K562 (cell line): Measurements from ENCODE around the gene GBF1. TPM values are rescaled to one million over a fixed set of nuclear protein-coding genes. Genes with fewer than 3 reads are reported as not detected.
A peak's percentile ranks its signal among the peaks of the same experiment; 100 is the strongest.

ENCODE experiments used
- CCAR2 ChIP-seq: fragments of 200-400 bp; formaldehyde crosslinking; IDR thresholded peaks from 2 replicates; pipeline ENCODE4 v1.6.1; 2017; ENCODE audit warnings: mild to moderate bottlenecking, low read depth, low read length
- EZH2 ChIP-seq: IDR thresholded peaks from 2 replicates; pipeline ENCODE4 v1.6.1; 2012; ENCODE audit warnings: low read depth, mild to moderate bottlenecking, inconsistent platforms, low read length, borderline replicate concordance
- HNRNPK ChIP-seq: fragments of 200-400 bp; formaldehyde crosslinking; IDR thresholded peaks from one replicate; pipeline ENCODE4 v1.6.1; 2018; ENCODE audit warnings: mild to moderate bottlenecking, low read depth, low read length; ENCODE audit not compliant: poor library complexity, severe bottlenecking
- PCBP2 ChIP-seq: fragments of 200-400 bp; formaldehyde crosslinking; IDR thresholded peaks from 2 replicates; pipeline ENCODE4 v1.6.1; 2018; ENCODE audit warnings: low read length, low read depth, mild to moderate bottlenecking, moderate library complexity; ENCODE audit not compliant: poor library complexity, severe bottlenecking
- SP1 ChIP-seq: sonication (generic); formaldehyde crosslinking; IDR thresholded peaks from 2 replicates; pipeline ENCODE4 v1.8.1; 2022; ENCODE audit warnings: mild to moderate bottlenecking, missing genetic modification reagents
- ZNF212 ChIP-seq: fragments of 450-650 bp; formaldehyde crosslinking; IDR thresholded peaks from 2 replicates; pipeline ENCODE4 v1.4.0; 2020; ENCODE audit warnings: mild to moderate bottlenecking
- ZNF232 ChIP-seq: sonication (generic); formaldehyde crosslinking; IDR thresholded peaks from 2 replicates; pipeline ENCODE4 v1.8.0; 2022; ENCODE audit warnings: mild to moderate bottlenecking, missing genetic modification reagents
- polyA plus RNA-seq, 8 experiments: library from polyadenylated mRNA; depleted of rRNA in 4 of 8; stranded (reverse) in 5 of 8; unstranded in 3 of 8; fragments of >200 nt; fragmentation: Nextera tagmentation in 2 of 8; fragmentation: Illumina TruSeq in 1 of 8; extraction: Ambion mirVana in 2 of 8; extraction: Trizol in 1 of 8; gene quantifications; 2 replicates each; pipeline versions ENCODE4 v1.2.1 to v1.2.3, GENCODE V29; 2011 to 2014; ENCODE audit warnings: inconsistent platforms in 1 of 8, missing spikeins in 1 of 8
- total RNA-seq, 7 experiments: library from RNA; depleted of rRNA in 6 of 7; stranded (reverse); fragments of >200 nt in 6 of 7; fragmentation: Illumina TruSeq in 2 of 7; extraction: Trizol in 2 of 7; gene quantifications; 2 replicates each; pipeline versions ENCODE4 v1.2.1 to v1.2.3, GENCODE V29; 2011 to 2021; ENCODE audit warnings: low replicate concordance in 1 of 7
- TF ChIP-seq, protein P1 (sequence below), 2 experiments: fragments of 450-650 bp; formaldehyde crosslinking in 1 of 2; IDR thresholded peaks; 2 replicates each; pipeline versions ENCODE4 v1.4.0 to v1.6.1; 2014 to 2020; ENCODE audit warnings: mild to moderate bottlenecking in 2 of 2, borderline replicate concordance in 1 of 2, low read depth in 1 of 2
- TF ChIP-seq, protein P2 (sequence below): fragments of 250-450 bp; sonication (Bioruptor Pico); IDR thresholded peaks from 2 replicates; pipeline ENCODE4 v1.5.1; 2021; ENCODE audit warnings: mild to moderate bottlenecking
- TF ChIP-seq, protein P3 (sequence below), 2 experiments: fragments of 450-650 bp in 1 of 2; sonication (generic) in 1 of 2; formaldehyde crosslinking in 1 of 2; IDR thresholded peaks in 1 of 2; conservative IDR thresholded peaks in 1 of 2; 2 replicates each; pipeline versions ENCODE4 v1.6.1 to v1.8.1; 2016 to 2023; ENCODE audit warnings: mild to moderate bottlenecking in 2 of 2, moderate library complexity in 2 of 2, inconsistent platforms in 1 of 2, missing genetic modification reagents in 1 of 2
- TF ChIP-seq, protein P4 (sequence below): fragments of 250-450 bp; sonication (Bioruptor Pico); IDR thresholded peaks from 2 replicates; pipeline ENCODE4 v1.8.0; 2021; ENCODE audit warnings: borderline replicate concordance, mild to moderate bottlenecking, moderate library complexity; ENCODE audit not compliant: poor library complexity, severe bottlenecking
- TF ChIP-seq, protein P5 (sequence below): fragments of 250-450 bp; sonication (Bioruptor Pico); IDR thresholded peaks from 2 replicates; pipeline ENCODE4 v1.4.0; 2020; ENCODE audit warnings: mild to moderate bottlenecking

Gene GBF1
- total and polyA plus RNA-seq, 9 of the 15 experiments (the other 6 are each of a cell fraction or from before 2014, with no cell fraction given): 0.69 to 28.0 (median 10.3) TPM

DNA sequence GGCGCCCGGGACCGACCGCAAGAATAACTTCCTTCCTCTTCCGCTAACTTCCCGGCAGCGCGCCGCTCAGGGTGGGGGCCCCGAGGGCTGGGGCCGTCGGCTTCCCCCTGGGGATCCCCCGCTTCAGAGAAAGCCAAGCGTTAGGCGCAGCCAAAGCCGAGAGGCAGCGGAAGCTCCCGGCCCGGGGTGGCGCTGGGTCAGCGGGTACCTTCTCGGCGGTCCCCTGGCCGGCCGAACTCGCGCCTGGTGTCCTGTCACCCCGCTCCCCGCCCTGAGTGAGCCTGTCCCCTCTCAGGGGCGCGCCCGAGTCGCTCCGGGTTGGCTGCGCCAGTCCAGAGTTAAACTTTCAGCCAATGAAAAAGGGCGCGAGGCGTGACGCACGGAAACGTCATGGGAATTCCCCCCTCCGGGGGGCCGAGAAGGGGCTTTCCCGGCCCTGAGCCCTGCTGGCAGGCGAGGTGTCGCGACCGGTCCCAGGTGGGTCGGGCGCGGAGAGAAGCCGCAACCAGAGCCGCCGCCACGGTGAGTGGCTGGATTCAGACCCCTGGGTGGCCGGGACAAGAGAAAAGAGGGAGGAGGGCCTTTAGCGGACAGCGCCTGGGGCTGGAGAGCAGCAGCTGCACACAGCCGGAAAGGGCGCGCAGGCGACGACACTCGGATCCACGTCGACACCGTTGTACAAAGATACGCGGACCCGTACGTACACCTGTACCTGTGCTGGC, 148.9 kb downstream of the GBF1 start (continued):
- TF ChIP-seq, protein P1, sequence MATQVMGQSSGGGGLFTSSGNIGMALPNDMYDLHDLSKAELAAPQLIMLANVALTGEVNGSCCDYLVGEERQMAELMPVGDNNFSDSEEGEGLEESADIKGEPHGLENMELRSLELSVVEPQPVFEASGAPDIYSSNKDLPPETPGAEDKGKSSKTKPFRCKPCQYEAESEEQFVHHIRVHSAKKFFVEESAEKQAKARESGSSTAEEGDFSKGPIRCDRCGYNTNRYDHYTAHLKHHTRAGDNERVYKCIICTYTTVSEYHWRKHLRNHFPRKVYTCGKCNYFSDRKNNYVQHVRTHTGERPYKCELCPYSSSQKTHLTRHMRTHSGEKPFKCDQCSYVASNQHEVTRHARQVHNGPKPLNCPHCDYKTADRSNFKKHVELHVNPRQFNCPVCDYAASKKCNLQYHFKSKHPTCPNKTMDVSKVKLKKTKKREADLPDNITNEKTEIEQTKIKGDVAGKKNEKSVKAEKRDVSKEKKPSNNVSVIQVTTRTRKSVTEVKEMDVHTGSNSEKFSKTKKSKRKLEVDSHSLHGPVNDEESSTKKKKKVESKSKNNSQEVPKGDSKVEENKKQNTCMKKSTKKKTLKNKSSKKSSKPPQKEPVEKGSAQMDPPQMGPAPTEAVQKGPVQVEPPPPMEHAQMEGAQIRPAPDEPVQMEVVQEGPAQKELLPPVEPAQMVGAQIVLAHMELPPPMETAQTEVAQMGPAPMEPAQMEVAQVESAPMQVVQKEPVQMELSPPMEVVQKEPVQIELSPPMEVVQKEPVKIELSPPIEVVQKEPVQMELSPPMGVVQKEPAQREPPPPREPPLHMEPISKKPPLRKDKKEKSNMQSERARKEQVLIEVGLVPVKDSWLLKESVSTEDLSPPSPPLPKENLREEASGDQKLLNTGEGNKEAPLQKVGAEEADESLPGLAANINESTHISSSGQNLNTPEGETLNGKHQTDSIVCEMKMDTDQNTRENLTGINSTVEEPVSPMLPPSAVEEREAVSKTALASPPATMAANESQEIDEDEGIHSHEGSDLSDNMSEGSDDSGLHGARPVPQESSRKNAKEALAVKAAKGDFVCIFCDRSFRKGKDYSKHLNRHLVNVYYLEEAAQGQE (IDR thresholded peaks at IDR 0.05; ENCODE audit: borderline replicate concordance): peak; percentile 59
- TF ChIP-seq, protein P1 (CRISPR knock-in tag; IDR thresholded peaks at IDR 0.05; ENCODE audit: low read depth): peak; percentile 74
- TF ChIP-seq HNRNPK (no peak), ZNF212 (CRISPR knock-in tag) (no peak), PCBP2 (no peak), ZNF232 (CRISPR knock-in tag) (no peak), SP1 (CRISPR knock-in tag) (peak; percentile 30; the same call in 1 of the 2 replicates), EZH2 (no peak), CCAR2 (no peak)
- TF ChIP-seq, protein P2, sequence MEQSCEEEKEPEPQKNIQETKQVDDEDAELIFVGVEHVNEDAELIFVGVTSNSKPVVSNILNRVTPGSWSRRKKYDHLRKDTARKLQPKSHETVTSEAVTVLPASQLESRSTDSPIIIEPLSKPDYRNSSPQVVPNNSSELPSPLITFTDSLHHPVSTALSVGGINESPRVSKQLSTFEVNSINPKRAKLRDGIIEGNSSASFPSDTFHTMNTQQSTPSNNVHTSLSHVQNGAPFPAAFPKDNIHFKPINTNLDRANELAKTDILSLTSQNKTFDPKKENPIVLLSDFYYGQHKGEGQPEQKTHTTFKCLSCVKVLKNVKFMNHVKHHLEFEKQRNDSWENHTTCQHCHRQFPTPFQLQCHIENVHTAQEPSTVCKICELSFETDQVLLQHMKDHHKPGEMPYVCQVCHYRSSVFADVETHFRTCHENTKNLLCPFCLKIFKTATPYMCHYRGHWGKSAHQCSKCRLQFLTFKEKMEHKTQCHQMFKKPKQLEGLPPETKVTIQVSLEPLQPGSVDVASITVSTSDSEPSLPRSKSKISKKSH: no peak
- TF ChIP-seq, protein P3, sequence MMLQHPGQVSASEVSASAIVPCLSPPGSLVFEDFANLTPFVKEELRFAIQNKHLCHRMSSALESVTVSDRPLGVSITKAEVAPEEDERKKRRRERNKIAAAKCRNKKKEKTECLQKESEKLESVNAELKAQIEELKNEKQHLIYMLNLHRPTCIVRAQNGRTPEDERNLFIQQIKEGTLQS (IDR thresholded peaks at IDR 0.05): no peak
- TF ChIP-seq, protein P3 (CRISPR knock-in tag; conservative IDR thresholded peaks at IDR 0.05): no peak
- TF ChIP-seq, protein P4, sequence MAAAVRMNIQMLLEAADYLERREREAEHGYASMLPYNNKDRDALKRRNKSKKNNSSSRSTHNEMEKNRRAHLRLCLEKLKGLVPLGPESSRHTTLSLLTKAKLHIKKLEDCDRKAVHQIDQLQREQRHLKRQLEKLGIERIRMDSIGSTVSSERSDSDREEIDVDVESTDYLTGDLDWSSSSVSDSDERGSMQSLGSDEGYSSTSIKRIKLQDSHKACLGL: no peak
- TF ChIP-seq, protein P5, sequence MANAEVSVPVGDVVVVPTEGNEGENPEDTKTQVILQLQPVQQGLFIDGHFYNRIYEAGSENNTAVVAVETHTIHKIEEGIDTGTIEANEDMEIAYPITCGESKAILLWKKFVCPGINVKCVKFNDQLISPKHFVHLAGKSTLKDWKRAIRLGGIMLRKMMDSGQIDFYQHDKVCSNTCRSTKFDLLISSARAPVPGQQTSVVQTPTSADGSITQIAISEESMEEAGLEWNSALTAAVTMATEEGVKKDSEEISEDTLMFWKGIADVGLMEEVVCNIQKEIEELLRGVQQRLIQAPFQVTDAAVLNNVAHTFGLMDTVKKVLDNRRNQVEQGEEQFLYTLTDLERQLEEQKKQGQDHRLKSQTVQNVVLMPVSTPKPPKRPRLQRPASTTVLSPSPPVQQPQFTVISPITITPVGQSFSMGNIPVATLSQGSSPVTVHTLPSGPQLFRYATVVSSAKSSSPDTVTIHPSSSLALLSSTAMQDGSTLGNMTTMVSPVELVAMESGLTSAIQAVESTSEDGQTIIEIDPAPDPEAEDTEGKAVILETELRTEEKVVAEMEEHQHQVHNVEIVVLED: no peak
